ENCODE measurements around the gene PCBD1.

- TF ChIP-seq CEBPB (IDR thresholded peaks at IDR 0.05) (no peak), RAD21 (conservative IDR thresholded peaks at IDR 0.05 in 1 of 2, IDR thresholded peaks at IDR 0.05 in 1 of 2) (no peak), HOXB5 (CRISPR knock-in tag; IDR thresholded peaks at IDR 0.05) (no peak), CTCF (IDR thresholded peaks at IDR 0.05) (no peak), POLR2A (IDR thresholded peaks at IDR 0.05; ENCODE audit: low read length) (no peak), EP300 (IDR thresholded peaks at IDR 0.05) (no peak), CBX8 (IDR thresholded peaks at IDR 0.05) (no peak), PBX3 (IDR thresholded peaks at IDR 0.05) (no peak), NR3C1 (IDR thresholded peaks at IDR 0.05) (no peak), CHD2 (IDR thresholded peaks at IDR 0.05; ENCODE audit: low read length, partially characterized antibody) (no peak), BHLHE40 (IDR thresholded peaks at IDR 0.05; ENCODE audit: low read depth, low read length) (no peak), SMC3 (IDR thresholded peaks at IDR 0.05) (no peak)
Measured at GRCh38 chr10:70931168-70931815, 42.9 kb upstream of the PCBD1 start.
